AG09319 (cell line): ENCODE results near the gene ACIN1.
"Not testable (repeated sequence)": the region's sequence is repeated elsewhere in the genome, so short reads cannot be mapped to it uniquely, and the experiment has no call there.

Experiments used
- DNase-seq: peaks from one replicate; pipeline ENCODE4 v3.0.0-alpha.2; 2010; ENCODE audit warnings: low read depth; ENCODE audit errors: extremely low read depth
- TF ChIP-seq, protein P1 (sequence below): IDR thresholded peaks from 2 replicates; pipeline ENCODE4 v1.5.1; 2011; ENCODE audit warnings: low read depth, mild to moderate bottlenecking, inconsistent platforms, low read length, moderate library complexity

The ACIN1 gene

DNA sequence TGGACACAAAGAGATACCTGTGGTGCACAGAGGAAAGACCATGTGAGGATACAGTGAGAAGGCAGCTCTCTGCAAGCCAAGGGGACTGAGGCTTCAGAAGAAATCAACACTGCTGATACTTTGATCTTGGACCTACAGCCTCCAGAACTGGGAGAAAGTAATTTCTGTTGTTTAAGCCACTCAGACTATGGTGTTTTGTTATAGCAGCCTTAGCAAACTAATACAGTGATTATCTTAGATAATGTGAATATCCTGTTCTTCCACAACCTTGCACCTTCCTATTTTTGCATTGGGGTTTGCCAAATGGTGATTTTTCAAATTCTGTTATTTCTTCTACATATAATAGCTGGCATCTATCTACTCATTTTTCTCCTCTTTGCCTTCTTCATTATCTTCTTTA is 76.8 kb downstream of the ACIN1 start:
- TF ChIP-seq, protein P1, sequence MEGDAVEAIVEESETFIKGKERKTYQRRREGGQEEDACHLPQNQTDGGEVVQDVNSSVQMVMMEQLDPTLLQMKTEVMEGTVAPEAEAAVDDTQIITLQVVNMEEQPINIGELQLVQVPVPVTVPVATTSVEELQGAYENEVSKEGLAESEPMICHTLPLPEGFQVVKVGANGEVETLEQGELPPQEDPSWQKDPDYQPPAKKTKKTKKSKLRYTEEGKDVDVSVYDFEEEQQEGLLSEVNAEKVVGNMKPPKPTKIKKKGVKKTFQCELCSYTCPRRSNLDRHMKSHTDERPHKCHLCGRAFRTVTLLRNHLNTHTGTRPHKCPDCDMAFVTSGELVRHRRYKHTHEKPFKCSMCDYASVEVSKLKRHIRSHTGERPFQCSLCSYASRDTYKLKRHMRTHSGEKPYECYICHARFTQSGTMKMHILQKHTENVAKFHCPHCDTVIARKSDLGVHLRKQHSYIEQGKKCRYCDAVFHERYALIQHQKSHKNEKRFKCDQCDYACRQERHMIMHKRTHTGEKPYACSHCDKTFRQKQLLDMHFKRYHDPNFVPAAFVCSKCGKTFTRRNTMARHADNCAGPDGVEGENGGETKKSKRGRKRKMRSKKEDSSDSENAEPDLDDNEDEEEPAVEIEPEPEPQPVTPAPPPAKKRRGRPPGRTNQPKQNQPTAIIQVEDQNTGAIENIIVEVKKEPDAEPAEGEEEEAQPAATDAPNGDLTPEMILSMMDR, result no peak
- DNase-seq, result no peak

DNA sequence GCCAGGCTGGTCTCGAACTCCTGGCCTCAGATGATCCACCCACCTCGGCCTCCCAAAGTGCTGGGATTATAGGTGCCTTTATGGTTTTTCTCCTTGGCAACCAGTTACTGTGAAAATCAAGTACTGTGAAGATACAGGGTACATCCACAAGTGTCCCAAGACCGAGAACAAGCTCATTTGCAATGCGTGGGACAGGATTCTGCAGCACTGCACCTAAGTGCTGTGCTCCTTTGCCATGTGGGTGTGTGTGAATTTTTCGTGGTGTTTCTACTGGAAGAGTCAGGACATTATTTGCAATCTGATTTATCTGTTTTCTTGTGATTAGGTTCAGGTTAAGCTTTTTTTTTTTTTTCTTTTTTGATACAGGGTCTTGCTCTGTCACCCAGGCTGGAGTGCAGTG is 77.8 kb downstream of the ACIN1 start:
- no peak for DNase-seq
- TF ChIP-seq, protein P1, result no peak

DNA sequence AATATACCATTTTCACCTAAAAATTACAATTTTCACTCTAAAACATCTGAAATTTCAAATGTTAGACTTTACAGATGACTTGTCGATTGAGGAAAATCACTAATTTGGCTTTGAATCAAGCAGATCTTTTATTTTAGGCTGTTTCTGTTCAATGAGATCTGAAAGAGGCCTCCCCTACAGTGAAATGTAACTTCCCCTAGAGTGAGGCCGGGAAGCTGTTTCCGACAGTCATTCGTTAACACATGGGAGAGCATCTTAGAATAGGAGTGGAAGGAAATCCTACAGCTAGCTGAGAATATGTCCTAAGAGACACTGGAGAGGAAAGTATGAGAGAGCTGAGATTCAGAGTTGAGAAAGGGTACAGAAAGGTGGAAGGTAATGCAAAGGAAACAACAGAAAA is 79.3 kb downstream of the ACIN1 start:
- TF ChIP-seq, protein P1, result no peak
- DNase-seq, result no peak

DNA sequence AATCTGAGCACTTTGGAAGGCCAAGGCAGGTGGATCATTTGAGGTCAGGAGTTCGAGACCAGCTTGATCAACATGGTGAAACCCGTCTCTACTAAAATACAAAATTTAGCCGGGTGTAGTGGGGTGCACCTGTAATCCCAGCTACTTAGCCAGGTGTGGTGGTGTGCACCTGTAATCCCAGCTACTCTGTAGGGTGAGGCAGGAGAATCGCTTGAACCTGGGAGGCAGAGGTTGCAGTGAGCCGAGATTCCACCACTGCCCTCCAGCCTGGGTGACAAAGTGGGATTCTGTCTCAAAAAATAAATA is 81.2 kb downstream of the ACIN1 start:
- not testable (repeated sequence) for DNase-seq

GRCh38 chr14:23013054-23013748 is 81.7 kb downstream of the ACIN1 start:
- DNase-seq, result no peak
- TF ChIP-seq, protein P1, result no peak

- TF ChIP-seq, protein P1, result no peak
- no peak for DNase-seq
These were observed 84.8 kb downstream of the ACIN1 start, which contains the start of gene C14orf93 for GRCh38 chr14:23009939-23010726. Gene C14orf93 (minus strand): TSS chr14:23010143. CDS start chr14:22999023, 11,120 bp downstream.

DNA sequence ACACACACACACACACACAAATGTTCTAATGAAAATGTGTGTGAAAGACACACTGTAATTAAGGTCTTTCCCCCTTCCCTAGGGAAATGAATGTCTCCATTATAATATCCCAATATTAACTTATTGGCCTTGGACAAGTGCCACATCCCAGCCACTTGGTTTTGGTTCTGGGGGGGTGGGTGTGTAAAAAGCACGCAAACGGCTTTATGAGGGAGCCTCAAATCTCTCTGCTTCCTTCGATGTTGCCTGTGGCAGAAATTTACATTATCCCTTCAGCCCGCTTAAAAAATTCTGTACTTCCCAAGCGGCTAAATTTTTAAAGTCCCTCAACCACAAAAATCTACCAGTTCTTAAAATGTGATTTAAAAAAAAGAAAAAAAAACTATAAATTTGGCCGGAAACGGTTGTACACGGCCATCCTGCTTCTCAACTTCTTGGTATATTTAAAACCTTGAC is 85.4 kb downstream of the ACIN1 start:
- TF ChIP-seq, protein P1, result no peak
- DNase-seq, result no peak
